LNCAP (cell line): Measurements from ENCODE around the gene PSMD6.

Source experiments
- CTCF ChIP-seq: fragments of 450-650 bp; IDR thresholded peaks from 2 replicates; pipeline ENCODE4 v1.5.1; 2017; ENCODE audit warnings: mild to moderate bottlenecking

The PSMD6 gene

GRCh38 chr3:63975723-63976122 lies 47.6 kb downstream of the PSMD6 start:
- TF ChIP-seq CTCF, result no peak

- no peak for TF ChIP-seq CTCF
These were observed 48.8 kb downstream of the PSMD6 start for GRCh38 chr3:63974451-63974850.

GRCh38 chr3:63973406-63973805 lies 49.9 kb downstream of the PSMD6 start:
- no peak for TF ChIP-seq CTCF

- TF ChIP-seq CTCF, result no peak
These were observed 50.3 kb downstream of the PSMD6 start for GRCh38 chr3:63972987-63973386.

GRCh38 chr3:63972196-63972595 lies 51.1 kb downstream of the PSMD6 start:
- no peak for TF ChIP-seq CTCF

- TF ChIP-seq CTCF, result no peak
These were observed 52.4 kb downstream of the PSMD6 start for GRCh38 chr3:63970631-63971475.

- no peak for TF ChIP-seq CTCF
These were observed 53.4 kb downstream of the PSMD6 start for GRCh38 chr3:63969876-63970275.
